Hepatocyte (in vitro differentiated cells): ENCODE data around the gene NCOA7.
A peak's percentile ranks its signal among the peaks of the same experiment; 100 is the strongest.

Experiments used
- EZH2 ChIP-seq: fragments of 200-600 bp; sonication (generic); IDR thresholded peaks from 2 replicates; pipeline ENCODE4 v1.6.1; 2016; ENCODE audit warnings: antibody characterized with exemption, mild to moderate bottlenecking, borderline replicate concordance
- TF ChIP-seq, protein P1 (sequence below): fragments of 200-600 bp; sonication (generic); IDR thresholded peaks from 2 replicates; pipeline ENCODE4 v1.5.1; 2016; ENCODE audit warnings: antibody characterized with exemption, mild to moderate bottlenecking; ENCODE audit not compliant: poor library complexity

DNA sequence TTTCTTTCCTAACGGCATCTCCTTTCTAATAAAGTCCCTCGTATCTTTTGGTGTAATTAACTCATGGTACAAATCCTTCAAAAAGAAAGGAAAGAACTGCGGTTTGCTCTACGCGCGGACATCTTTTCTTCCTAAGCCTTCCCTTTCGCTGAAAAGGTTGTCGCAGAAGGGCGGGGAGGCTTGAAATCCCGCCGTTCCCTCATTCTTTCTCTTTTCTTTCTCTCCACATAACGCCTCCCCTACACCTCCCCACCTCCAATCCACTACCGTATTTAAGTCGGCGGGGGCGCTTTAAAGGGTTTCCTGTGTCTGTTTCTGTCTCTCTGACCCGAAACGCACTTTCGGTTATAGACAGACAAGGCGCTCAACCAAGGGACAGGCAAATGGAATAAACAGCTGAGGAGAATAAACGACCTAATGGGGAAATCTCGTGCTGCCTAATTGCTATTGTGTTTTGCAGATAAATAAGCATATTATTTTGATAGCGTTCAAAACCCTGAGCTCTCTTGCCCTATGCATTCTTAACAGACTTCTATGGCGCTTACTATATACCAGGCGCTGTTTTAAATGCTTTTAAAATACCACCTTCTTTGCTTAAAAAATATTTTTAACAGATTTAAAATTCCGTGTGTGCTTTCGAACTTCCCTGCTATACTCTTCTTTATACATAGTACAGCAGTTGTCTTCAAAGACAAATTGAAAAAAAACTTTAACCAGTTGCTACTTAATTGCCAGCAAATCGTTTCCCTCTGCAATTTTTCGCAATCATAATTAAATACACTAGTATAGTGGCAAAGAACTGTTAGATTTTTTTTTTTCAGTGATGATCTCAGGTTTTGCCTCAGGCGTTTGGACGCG lies 43.8 kb upstream of the NCOA7 start:
- no peak for TF ChIP-seq EZH2
- TF ChIP-seq, protein P1, sequence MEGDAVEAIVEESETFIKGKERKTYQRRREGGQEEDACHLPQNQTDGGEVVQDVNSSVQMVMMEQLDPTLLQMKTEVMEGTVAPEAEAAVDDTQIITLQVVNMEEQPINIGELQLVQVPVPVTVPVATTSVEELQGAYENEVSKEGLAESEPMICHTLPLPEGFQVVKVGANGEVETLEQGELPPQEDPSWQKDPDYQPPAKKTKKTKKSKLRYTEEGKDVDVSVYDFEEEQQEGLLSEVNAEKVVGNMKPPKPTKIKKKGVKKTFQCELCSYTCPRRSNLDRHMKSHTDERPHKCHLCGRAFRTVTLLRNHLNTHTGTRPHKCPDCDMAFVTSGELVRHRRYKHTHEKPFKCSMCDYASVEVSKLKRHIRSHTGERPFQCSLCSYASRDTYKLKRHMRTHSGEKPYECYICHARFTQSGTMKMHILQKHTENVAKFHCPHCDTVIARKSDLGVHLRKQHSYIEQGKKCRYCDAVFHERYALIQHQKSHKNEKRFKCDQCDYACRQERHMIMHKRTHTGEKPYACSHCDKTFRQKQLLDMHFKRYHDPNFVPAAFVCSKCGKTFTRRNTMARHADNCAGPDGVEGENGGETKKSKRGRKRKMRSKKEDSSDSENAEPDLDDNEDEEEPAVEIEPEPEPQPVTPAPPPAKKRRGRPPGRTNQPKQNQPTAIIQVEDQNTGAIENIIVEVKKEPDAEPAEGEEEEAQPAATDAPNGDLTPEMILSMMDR, result peak; percentile 3
